ENCODE results near the gene SRPK3. TPM values are rescaled to one million over a fixed set of nuclear protein-coding genes. Genes with fewer than 3 reads are reported as not detected.

Gene SRPK3
- total RNA-seq, 4 donors from 2014 or later: 0.49 to 2.1 (median 1.5) TPM

DNA sequence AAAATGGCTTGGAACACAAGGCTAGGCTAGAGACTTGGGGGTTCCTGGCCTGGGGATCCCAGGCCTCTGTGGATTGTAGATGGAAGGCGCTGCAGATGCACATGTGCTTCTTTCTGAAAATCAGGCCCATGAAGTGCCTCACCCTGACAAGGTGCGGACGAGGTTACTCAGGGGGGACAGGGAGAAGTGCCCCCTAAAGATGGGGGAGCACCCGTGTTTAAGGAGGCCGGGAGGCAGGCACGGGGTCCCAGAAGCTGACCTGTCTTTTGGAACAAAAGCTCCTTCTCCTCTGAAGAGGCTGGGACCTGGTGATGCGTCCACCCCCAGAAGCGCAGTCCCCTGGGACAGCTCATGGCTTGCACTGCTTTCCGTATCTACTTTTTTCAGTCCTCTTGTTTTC, 47.1 kb downstream of the SRPK3 start:
- TF ChIP-seq, protein P1, sequence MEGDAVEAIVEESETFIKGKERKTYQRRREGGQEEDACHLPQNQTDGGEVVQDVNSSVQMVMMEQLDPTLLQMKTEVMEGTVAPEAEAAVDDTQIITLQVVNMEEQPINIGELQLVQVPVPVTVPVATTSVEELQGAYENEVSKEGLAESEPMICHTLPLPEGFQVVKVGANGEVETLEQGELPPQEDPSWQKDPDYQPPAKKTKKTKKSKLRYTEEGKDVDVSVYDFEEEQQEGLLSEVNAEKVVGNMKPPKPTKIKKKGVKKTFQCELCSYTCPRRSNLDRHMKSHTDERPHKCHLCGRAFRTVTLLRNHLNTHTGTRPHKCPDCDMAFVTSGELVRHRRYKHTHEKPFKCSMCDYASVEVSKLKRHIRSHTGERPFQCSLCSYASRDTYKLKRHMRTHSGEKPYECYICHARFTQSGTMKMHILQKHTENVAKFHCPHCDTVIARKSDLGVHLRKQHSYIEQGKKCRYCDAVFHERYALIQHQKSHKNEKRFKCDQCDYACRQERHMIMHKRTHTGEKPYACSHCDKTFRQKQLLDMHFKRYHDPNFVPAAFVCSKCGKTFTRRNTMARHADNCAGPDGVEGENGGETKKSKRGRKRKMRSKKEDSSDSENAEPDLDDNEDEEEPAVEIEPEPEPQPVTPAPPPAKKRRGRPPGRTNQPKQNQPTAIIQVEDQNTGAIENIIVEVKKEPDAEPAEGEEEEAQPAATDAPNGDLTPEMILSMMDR (IDR thresholded peaks at IDR 0.05; ENCODE audit: low read depth): no peak

DNA sequence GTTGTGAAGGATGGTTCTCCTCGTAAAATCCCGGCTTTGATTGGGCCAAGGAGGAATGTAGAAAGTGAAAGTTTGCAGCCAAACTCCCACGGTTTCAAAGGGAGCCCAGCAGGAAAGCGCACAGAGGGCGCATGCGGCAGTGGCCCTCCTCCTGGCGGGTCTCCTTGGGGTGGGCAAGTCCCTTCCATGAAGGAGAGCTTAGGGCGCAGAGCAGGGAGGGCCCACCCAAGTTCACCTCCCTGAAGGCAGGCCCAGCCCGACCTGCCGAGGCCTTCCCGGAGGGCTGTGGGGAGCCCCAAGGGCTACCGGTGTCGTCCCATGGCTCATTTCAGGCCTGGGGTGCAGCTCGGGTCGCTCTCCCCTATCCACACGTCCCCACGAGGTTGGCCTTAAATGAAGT, 47.5 kb downstream of the SRPK3 start:
- TF ChIP-seq, protein P1 (IDR thresholded peaks at IDR 0.05; ENCODE audit: low read depth): no peak

DNA sequence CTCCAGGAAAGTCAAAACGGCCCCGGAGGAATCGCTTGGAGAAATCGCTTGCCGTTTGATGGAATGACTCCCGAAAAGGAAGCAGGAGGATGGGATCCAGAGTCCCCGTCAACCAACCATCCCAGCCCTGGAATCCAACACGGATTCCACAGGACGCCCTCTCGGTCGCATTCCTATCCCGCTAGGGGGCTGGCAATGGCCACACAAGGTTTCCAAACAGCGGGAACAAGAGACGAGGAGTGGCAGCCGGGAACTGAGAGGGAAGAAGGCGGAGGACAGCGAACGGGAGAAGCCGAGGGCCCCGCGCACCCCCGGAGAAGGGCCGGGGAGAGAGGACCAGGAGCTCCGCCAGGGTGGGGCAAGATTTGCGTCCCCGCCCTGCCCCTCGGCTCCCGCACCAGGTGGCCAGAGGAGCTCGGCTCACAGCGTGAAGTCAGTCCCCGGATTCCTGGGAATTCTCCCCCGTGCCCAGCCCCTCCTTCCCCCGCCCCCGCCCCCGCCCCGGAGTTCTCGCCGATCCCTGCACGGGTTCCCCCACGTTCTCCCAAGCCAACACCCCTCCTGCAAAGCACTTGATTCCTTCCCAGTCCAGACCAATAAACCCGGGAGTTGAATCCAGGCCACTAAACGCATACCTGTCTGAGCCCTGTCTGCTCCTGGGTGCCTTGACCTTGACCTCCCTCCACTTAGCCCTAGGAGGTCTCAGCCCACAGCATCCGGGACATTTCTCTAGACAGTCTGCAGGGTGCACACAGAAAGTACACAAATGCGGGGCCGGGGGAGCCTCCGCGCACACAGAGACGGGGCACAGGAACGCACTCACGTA, 48.1 kb downstream of the SRPK3 start:
- TF ChIP-seq, protein P1 (IDR thresholded peaks at IDR 0.05; ENCODE audit: low read depth): no peak

DNA sequence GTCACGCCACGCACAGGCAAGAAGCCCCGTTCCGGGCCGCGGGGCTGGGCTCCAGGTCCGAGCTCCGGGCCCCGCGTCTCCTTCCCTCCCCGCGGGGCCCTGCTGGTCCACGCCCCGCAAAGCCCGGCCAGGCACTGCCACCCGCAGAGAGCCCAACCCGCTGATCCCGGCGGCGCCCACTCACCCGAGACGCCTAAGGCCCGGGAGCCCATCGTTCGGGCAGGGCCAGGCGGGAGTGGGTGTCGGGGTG, 48.6 kb downstream of the SRPK3 start:
- TF ChIP-seq, protein P1 (IDR thresholded peaks at IDR 0.05; ENCODE audit: low read depth): no peak

DNA sequence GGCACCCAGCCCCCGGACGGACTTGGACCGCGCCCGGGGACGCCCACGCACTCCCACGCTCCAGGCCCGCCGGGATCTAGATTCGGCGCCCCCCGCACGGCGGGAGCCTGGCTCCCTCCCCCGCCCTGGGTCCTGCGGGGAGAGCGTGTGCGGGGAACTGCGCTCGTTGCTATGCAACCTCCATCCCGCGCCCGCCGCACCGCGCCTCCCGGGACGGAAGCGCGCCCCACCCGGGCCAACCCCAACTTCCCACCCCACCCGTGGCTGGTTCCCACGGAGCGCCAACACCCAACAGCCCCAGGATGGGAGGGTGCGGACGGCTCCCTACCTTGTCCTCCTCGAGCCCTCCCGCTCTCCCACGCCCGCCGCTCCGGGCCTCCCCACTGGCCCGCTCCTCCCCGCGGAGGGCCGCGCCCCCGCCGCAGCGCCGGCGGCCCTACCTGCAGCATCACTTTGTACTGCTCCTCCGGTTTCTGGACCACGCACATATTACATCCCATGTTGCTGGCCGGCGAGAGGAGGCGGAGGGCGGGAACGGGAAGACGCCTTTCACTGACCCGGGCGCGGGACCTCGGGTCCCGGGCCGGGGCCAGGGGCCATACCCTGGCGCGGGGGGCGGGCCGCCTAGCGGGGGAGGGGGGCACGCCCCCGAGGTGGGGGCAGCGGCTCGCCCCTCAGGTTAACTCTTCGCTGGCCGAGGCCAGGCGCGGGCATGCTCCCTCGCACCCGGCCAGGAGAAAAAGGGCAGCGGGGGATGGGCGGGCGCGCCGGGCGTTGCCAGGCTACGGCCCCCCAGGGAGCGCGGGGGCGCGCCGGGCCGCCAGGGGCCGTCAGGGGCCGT, 49.2 kb downstream of the SRPK3 start, which contains the start of gene PDZD4:
Gene PDZD4, minus strand, starts transcription at position 746 of the 841 bp plus-strand sequence. Its CDS starts 246 bp downstream, at position 500.
- TF ChIP-seq, protein P1 (IDR thresholded peaks at IDR 0.05; ENCODE audit: low read depth): no peak

DNA sequence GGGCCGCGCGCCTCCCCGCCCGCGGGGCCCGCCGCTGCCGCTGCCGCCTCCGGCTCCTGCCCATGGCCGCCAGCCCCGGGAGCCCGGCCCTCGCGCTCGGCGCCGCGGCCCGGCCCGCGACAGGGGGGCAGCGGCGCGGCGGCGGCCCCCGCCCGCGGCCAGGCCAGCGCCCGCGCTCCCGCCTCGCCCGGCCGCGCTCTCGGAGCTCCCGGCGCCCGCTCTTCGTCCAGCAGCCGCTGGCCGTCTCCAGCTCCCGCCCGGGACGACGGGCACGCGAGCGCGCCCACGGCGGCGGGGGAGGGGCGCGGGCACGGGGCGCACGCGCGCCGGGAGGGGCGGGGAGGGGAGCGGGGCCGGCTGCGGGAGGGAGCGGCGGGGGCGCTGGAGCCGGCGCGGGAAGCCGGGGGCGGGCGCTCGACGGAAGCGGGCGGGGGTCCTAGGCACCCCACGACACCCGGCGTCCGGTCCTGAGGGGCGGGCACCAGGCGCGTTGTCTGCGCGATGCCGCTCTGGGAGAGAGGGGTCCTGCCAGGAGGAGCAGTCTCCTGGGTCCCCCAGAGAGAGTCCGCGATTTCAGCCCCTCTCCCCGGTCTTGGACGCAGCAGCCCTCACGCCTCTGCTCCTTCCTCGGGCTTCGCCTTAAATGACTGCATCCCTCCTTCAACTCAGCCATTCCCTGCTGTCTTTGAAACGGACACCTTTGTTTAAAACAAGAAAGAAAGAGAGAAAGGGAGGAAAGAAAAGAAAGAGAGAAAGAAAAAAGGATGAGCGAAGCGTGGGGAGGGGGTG, 50.0 kb downstream of the SRPK3 start:
- TF ChIP-seq, protein P1 (IDR thresholded peaks at IDR 0.05; ENCODE audit: low read depth): no peak

All from subcutaneous adipose tissue (tissue), 4 donors.